GM21423 (cell line): ENCODE data around the gene MRPS22.
A peak's percentile ranks its signal among the peaks of the same experiment; 100 is the strongest.
"Not testable (repeated sequence)": the region's sequence is repeated elsewhere in the genome, so short reads cannot be mapped to it uniquely, and the experiment has no call there.

ENCODE experiments used
- ATAC-seq: cut with Tn5 transposase; IDR thresholded peaks from one replicate; pipeline ENCODE4 v1.9.1; 2021; ENCODE audit warnings: mild to moderate bottlenecking, moderate library complexity; ENCODE audit not compliant: unreplicated experiment

Gene MRPS22

GRCh38 chr3:139389552-139390368, 45.9 kb downstream of the MRPS22 start, which contains the start of gene COPB2:
Gene COPB2, minus strand, starts transcription at chr3:139389647. Its CDS starts 97 bp downstream, at chr3:139389550.
- ATAC-seq, result peak; percentile 98

- no peak for ATAC-seq
Measured at GRCh38 chr3:139394116-139394515, 50.3 kb downstream of the MRPS22 start.

GRCh38 chr3:139396707-139397106, 52.9 kb downstream of the MRPS22 start:
- no peak for ATAC-seq

GRCh38 chr3:139401155-139401554, 57.3 kb downstream of the MRPS22 start:
- ATAC-seq, result not testable (repeated sequence)
